ENCODE measurements around the gene CTSA.

GRCh38 chr20:45874576-45874975 is 16.6 kb upstream of the CTSA start:
- TF ChIP-seq EZH2 (IDR thresholded peaks at IDR 0.05; ENCODE audit: insufficient read depth, poor library complexity, severe bottlenecking) (no peak), EZH2phosphoT487 (IDR thresholded peaks at IDR 0.05; ENCODE audit: insufficient read depth, low read depth) (no peak)

All from GM23248 (cell line).